K562 (cell line): ENCODE data around the gene MYL12B. TPM values are rescaled to one million over a fixed set of nuclear protein-coding genes. Genes with fewer than 3 reads are reported as not detected.
A peak's percentile ranks its signal among the peaks of the same experiment; 100 is the strongest.

Experiments
- ARHGAP35 ChIP-seq: fragments of 450-650 bp; IDR thresholded peaks from 2 replicates; pipeline ENCODE4 v1.6.1; 2018; ENCODE audit not compliant: partially characterized antibody
- C11orf30 ChIP-seq: fragments of 450-650 bp; IDR thresholded peaks from 2 replicates; pipeline ENCODE4 v1.6.1; 2016; ENCODE audit warnings: low read depth, mild to moderate bottlenecking
- CC2D1A ChIP-seq: fragments of 450-650 bp; IDR thresholded peaks from 2 replicates; pipeline ENCODE4 v1.6.1; 2017; ENCODE audit warnings: mild to moderate bottlenecking
- CEBPB ChIP-seq: fragments of 450-650 bp; IDR thresholded peaks from 2 replicates; pipeline ENCODE4 v1.6.1; 2016; ENCODE audit warnings: missing genetic modification characterization, missing compliant biosample characterization
- CREBBP ChIP-seq: IDR thresholded peaks from one replicate; pipeline ENCODE4 v1.6.1; 2012; ENCODE audit warnings: low read depth, mild to moderate bottlenecking, control low read depth, inconsistent platforms, low read length
- HDAC6 ChIP-seq: IDR thresholded peaks from 2 replicates; pipeline ENCODE4 v1.6.1; 2012; ENCODE audit warnings: low read depth, mild to moderate bottlenecking, control low read depth, inconsistent platforms, low read length, moderate library complexity
- JUN ChIP-seq, 2 experiments: sonication (generic) in 1 of 2; formaldehyde crosslinking in 1 of 2; IDR thresholded peaks; 2 replicates each; pipeline versions ENCODE4 v1.6.1 to v1.8.0; 2012 to 2022; ENCODE audit warnings: borderline replicate concordance in 2 of 2, mild to moderate bottlenecking in 2 of 2, improper control_type of control experiment in 1 of 2, low read depth in 1 of 2, low read length in 1 of 2, missing genetic modification reagents in 1 of 2
- MXI1 ChIP-seq: IDR thresholded peaks from 2 replicates; pipeline ENCODE4 v1.6.1; 2011; ENCODE audit warnings: low read depth, mild to moderate bottlenecking, improper control_type of control experiment, low read length
- RNF2 ChIP-seq: sonication (generic); IDR thresholded peaks from 2 replicates; pipeline ENCODE4 v1.6.1; 2016
- RREB1 ChIP-seq: fragments of 250-450 bp; sonication (Bioruptor Pico); IDR thresholded peaks from 2 replicates; pipeline ENCODE4 v1.4.0; 2020
- RUNX1 ChIP-seq: sonication (generic); IDR thresholded peaks from 2 replicates; pipeline ENCODE4 v1.6.1; 2016; ENCODE audit warnings: antibody characterized with exemption, low read depth
- SIX5 ChIP-seq, 2 experiments: IDR thresholded peaks; 2 replicates each; pipeline ENCODE4 v1.6.1; 2011; ENCODE audit warnings: low read length in 2 of 2, borderline replicate concordance in 1 of 2, low read depth in 1 of 2, mild to moderate bottlenecking in 1 of 2, moderate library complexity in 1 of 2; ENCODE audit not compliant: insufficient read depth in 1 of 2
- TEAD4 ChIP-seq, 2 experiments: sonication (generic) in 1 of 2; formaldehyde crosslinking in 1 of 2; IDR thresholded peaks; 2 replicates each; pipeline versions ENCODE4 v1.6.1 to v1.8.0; 2012 to 2022; ENCODE audit warnings: borderline replicate concordance in 1 of 2, inconsistent platforms in 1 of 2, low read length in 1 of 2, mild to moderate bottlenecking in 1 of 2, missing genetic modification reagents in 1 of 2
- USF1 ChIP-seq: sonication (generic); formaldehyde crosslinking; IDR thresholded peaks from 2 replicates; pipeline ENCODE4 v1.9.0; 2022; ENCODE audit warnings: mild to moderate bottlenecking, missing genetic modification reagents
- polyA plus RNA-seq, 8 experiments: library from polyadenylated mRNA; depleted of rRNA in 4 of 8; stranded (reverse) in 5 of 8; unstranded in 3 of 8; fragments of >200 nt; fragmentation: Nextera tagmentation in 2 of 8; fragmentation: Illumina TruSeq in 1 of 8; extraction: Ambion mirVana in 2 of 8; extraction: Trizol in 1 of 8; gene quantifications; 2 replicates each; pipeline versions ENCODE4 v1.2.1 to v1.2.3, GENCODE V29; 2011 to 2014; ENCODE audit warnings: inconsistent platforms in 1 of 8, missing spikeins in 1 of 8
- total RNA-seq, 7 experiments: library from RNA; depleted of rRNA in 6 of 7; stranded (reverse); fragments of >200 nt in 6 of 7; fragmentation: Illumina TruSeq in 2 of 7; extraction: Trizol in 2 of 7; gene quantifications; 2 replicates each; pipeline versions ENCODE4 v1.2.1 to v1.2.3, GENCODE V29; 2011 to 2021; ENCODE audit warnings: low replicate concordance in 1 of 7
- TF ChIP-seq, protein P1 (sequence below), 2 experiments: fragments of 450-650 bp; IDR thresholded peaks; 2 replicates each; pipeline ENCODE4 v1.6.1; 2018; ENCODE audit warnings: mild to moderate bottlenecking in 2 of 2, low read depth in 1 of 2; ENCODE audit not compliant: partially characterized antibody in 2 of 2

Gene MYL12B
- total and polyA plus RNA-seq, 9 of the 15 experiments (the other 6 are each of a cell fraction or from before 2014, with no cell fraction given) = 220 to 995 (median 463) TPM

DNA sequence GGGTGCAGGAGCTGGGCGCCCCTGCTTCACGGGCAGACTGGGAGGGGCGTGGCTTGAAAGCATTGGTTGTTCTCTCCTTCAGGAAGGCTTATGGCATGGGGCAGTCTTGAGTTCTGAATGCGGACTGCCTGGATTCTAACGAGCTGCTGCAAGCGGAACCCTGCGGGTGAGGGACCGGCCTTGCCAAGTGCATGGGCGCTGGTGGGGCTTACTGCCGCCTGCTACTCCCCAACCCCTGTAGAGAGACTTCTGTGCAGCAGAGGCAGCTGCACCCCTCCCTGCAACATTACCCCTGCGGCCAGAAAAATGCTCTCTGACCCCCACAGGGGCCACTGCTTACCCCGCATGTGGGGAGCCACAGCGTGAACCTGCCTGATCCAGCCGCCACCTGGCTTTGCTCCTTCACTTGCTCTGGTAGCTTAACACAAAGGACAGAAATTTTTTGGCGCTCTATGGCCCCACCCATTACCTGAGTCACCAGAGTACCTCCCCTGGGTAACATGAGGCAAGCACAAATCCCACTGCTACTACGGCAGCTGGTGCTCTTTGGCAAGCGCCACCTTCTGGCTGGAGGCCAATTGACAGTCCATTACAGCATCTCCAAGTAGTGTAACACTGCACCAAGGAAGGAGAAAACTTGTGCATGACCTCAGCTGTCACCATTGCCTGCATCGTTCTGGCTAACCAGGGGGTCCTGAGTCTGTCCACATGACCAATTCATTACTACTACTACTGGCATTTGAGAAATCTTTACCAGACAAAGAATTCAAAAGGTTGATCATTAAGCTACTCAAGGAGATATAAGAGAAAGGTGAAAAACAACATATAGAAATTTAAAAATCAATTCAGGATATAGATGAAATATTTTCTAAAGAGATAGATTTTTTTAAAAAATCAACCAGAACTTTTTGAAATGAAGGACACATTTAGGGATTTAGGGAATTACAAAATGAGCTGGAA lies 35.4 kb downstream of the MYL12B start (continued):
- no peak for TF ChIP-seq RREB1
- no peak for TF ChIP-seq SIX5 (IDR thresholded peaks at IDR 0.05; ENCODE audit: borderline replicate concordance in 1 of 2, insufficient read depth in 1 of 2, low read depth in 1 of 2, low read length in 2 of 2)
- TF ChIP-seq RNF2 = no peak
- peak; percentile 83 for TF ChIP-seq JUN (IDR thresholded peaks at IDR 0.05; ENCODE audit: borderline replicate concordance, low read depth, low read length)
- TF ChIP-seq JUN (CRISPR knock-in tag; IDR thresholded peaks at IDR 0.05; ENCODE audit: borderline replicate concordance) = no peak
- no peak for TF ChIP-seq HDAC6
- TF ChIP-seq CREBBP = no peak
- TF ChIP-seq TEAD4 (IDR thresholded peaks at IDR 0.05; ENCODE audit: low read length) = peak; percentile 39; the same call in 1 of the 2 replicates
- TF ChIP-seq TEAD4 (CRISPR knock-in tag; IDR thresholded peaks at IDR 0.05; ENCODE audit: borderline replicate concordance) = no peak
- no peak for TF ChIP-seq ARHGAP35
- peak; percentile 43; the same call in 1 of the 2 replicates for TF ChIP-seq USF1 (CRISPR knock-in tag)
- peak; percentile 75 for TF ChIP-seq C11orf30
- TF ChIP-seq CC2D1A = peak; percentile 98
- peak; percentile 53; the same call in 1 of the 2 replicates for TF ChIP-seq MXI1
- TF ChIP-seq CEBPB = peak; percentile 69
- TF ChIP-seq, protein P1, sequence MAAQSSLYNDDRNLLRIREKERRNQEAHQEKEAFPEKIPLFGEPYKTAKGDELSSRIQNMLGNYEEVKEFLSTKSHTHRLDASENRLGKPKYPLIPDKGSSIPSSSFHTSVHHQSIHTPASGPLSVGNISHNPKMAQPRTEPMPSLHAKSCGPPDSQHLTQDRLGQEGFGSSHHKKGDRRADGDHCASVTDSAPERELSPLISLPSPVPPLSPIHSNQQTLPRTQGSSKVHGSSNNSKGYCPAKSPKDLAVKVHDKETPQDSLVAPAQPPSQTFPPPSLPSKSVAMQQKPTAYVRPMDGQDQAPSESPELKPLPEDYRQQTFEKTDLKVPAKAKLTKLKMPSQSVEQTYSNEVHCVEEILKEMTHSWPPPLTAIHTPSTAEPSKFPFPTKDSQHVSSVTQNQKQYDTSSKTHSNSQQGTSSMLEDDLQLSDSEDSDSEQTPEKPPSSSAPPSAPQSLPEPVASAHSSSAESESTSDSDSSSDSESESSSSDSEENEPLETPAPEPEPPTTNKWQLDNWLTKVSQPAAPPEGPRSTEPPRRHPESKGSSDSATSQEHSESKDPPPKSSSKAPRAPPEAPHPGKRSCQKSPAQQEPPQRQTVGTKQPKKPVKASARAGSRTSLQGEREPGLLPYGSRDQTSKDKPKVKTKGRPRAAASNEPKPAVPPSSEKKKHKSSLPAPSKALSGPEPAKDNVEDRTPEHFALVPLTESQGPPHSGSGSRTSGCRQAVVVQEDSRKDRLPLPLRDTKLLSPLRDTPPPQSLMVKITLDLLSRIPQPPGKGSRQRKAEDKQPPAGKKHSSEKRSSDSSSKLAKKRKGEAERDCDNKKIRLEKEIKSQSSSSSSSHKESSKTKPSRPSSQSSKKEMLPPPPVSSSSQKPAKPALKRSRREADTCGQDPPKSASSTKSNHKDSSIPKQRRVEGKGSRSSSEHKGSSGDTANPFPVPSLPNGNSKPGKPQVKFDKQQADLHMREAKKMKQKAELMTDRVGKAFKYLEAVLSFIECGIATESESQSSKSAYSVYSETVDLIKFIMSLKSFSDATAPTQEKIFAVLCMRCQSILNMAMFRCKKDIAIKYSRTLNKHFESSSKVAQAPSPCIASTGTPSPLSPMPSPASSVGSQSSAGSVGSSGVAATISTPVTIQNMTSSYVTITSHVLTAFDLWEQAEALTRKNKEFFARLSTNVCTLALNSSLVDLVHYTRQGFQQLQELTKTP (IDR thresholded peaks at IDR 0.05; ENCODE audit: low read depth in 1 of 2, partially characterized antibody in 2 of 2) = no peak
- TF ChIP-seq RUNX1 = no peak
